DND-41 (cell line): Measurements from ENCODE around the gene TLR6.

Source experiments
- EZH2 ChIP-seq: IDR thresholded peaks from 3 replicates; pipeline ENCODE4 v1.6.1; 2012; ENCODE audit warnings: borderline replicate concordance, low read depth, mild to moderate bottlenecking, moderate library complexity, low read length, inconsistent platforms; ENCODE audit not compliant: severe bottlenecking
- TF ChIP-seq, protein P1 (sequence below): IDR thresholded peaks from 2 replicates; pipeline ENCODE4 v1.5.1; 2012; ENCODE audit warnings: borderline replicate concordance, low read length, moderate library complexity, mild to moderate bottlenecking; ENCODE audit not compliant: poor library complexity, severe bottlenecking; ENCODE audit errors: extremely low read depth

DNA sequence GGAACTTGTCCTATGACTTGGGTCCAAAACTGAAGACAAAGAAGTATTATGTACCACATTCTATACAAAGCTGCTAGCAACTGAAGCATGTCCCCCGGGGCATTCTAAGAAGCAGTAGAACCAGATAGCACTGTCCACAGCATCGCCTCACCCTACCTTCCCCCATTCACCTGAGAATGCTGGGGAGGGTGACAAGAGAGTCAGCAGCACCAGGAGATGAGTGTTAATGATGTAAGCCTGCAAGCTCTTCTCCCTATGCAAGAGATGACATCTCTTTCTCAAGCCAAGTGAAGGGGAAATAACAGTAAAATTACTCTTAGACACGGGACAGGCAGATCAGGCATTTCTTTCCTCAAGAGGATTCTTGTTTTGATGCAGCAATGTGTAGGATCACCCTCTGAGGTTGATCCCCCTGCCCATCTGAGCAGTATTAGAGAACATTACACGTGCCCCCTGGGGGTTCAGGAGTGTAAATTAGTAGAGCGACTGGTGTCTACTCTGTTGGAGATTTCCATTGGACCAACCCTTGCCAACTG is 38.1 kb downstream of the TLR6 start:
- TF ChIP-seq, protein P1, sequence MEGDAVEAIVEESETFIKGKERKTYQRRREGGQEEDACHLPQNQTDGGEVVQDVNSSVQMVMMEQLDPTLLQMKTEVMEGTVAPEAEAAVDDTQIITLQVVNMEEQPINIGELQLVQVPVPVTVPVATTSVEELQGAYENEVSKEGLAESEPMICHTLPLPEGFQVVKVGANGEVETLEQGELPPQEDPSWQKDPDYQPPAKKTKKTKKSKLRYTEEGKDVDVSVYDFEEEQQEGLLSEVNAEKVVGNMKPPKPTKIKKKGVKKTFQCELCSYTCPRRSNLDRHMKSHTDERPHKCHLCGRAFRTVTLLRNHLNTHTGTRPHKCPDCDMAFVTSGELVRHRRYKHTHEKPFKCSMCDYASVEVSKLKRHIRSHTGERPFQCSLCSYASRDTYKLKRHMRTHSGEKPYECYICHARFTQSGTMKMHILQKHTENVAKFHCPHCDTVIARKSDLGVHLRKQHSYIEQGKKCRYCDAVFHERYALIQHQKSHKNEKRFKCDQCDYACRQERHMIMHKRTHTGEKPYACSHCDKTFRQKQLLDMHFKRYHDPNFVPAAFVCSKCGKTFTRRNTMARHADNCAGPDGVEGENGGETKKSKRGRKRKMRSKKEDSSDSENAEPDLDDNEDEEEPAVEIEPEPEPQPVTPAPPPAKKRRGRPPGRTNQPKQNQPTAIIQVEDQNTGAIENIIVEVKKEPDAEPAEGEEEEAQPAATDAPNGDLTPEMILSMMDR, result no peak
- no peak for TF ChIP-seq EZH2
